ENCODE results near the gene ANKRD26. TPM values are rescaled to one million over a fixed set of nuclear protein-coding genes. Genes with fewer than 3 reads are reported as not detected.

ANKRD26 gene
- total RNA-seq, result 10.5 and 13.5 TPM in 2 replicates
- 7.4 TPM for total RNA-seq (2013)
- 0.67 and 1.3 TPM in 2 replicates for polyA plus RNA-seq
- 3.7 and 3.8 TPM in 2 replicates for polyA minus RNA-seq

- Histone ChIP-seq H3K27me3 (replicated peaks in 1 of 4; ENCODE audit: control extremely low read depth in 1 of 4, control insufficient read depth in 3 of 4, insufficient read depth in 4 of 4, low read length in 3 of 4) (no peaks in the 10 kb centered on the region), H3K9ac (ENCODE audit: low read length) (peak within 1 kb of the TSS; percentile 83), H3K9me3 (ENCODE audit: control extremely low read depth in 1 of 3, control insufficient read depth in 2 of 3, insufficient read depth in 1 of 3, low read length in 2 of 3) (no peaks in the 10 kb centered on the region), H3K79me2 (ENCODE audit: control insufficient read depth, insufficient read depth, low read length) (peaks cover 7% of the 10 kb centered on the region), H3K4me3 (ENCODE audit: control extremely low read depth in 1 of 5, extremely low read depth in 1 of 5, insufficient read depth in 1 of 5, low read depth in 2 of 5, low read length in 4 of 5) (peak within 1 kb of the TSS; percentile 73 to 92 (median 84)), H2AFZ (ENCODE audit: insufficient read depth, low read depth, low read length, poor library complexity, severe bottlenecking) (peak within 1 kb of the TSS; percentile 99), H3K4me1 (ENCODE audit: control insufficient read depth in 2 of 2, insufficient read depth in 2 of 2, low read length in 2 of 2) (peaks cover 13 to 18% of the 10 kb centered on the region in 2 donors), H3K4me2 (replicated peaks; ENCODE audit: low read depth, low read length, poor library complexity, severe bottlenecking) (peak within 1 kb of the TSS; percentile 78), H3K27ac (ENCODE audit: low read length in 2 of 2) (peak within 1 kb of the TSS; percentile 81), H4K20me1 (ENCODE audit: control insufficient read depth, insufficient read depth, low read length, poor library complexity, severe bottlenecking) (no peaks in the 10 kb centered on the region), H3K36me3 (replicated peaks in 1 of 2; ENCODE audit: control extremely low read depth in 1 of 2, control insufficient read depth in 1 of 2, extremely low read depth in 1 of 2, insufficient read depth in 2 of 2, low read length in 1 of 2) (no peaks in the 10 kb centered on the region)
- H3K4me1 Mint-ChIP-seq, result peaks cover 25% of the 10 kb centered on the region
- H3K27me3 Mint-ChIP-seq, result no peaks in the 10 kb centered on the region
- DNase-seq (peak; percentile 97), ATAC-seq (ENCODE audit: low read depth) (peak; percentile 87)
- WGBS (ENCODE audit: insufficient coverage), result under 1% methylated on average over 59 of the region's 65 CpGs
- peak within 1 kb of the TSS; percentile 86 for H3K4me3 Mint-ChIP-seq
- intact Hi-C loops (cut with micrococcal nuclease), result loop anchor here (1.0 to 5.0 kb wide), 4 partner anchors 55 to 404 kb away; partner anchors contain the start of genes ABI1, ACBD5, MASTL and RAB18
- CTCF ChIA-PET, result interaction anchor here (0.6 kb wide), 1 partner anchor 54 kb away, joined by 3 read pairs; the partner anchor contains the start of gene YME1L1
- peak within 1 kb of the TSS; percentile 97 for H3K27ac Mint-ChIP-seq
- H3K9me3 Mint-ChIP-seq (ENCODE audit: insufficient read depth), result no peaks in the 10 kb centered on the region
- no peak for TF ChIP-seq CTCF (IDR thresholded peaks at IDR 0.05)
- no peak for TF ChIP-seq EZH2 (IDR thresholded peaks at IDR 0.05; ENCODE audit: borderline replicate concordance, insufficient read depth, low read depth, low read length, poor library complexity, severe bottlenecking)
- POLR2A ChIA-PET, result interaction anchor here (0.5 to 0.6 kb wide), 2 partner anchors 52 to 54 kb away, joined by 4 read pairs; partner anchors contain the start of gene YME1L1
Measured at GRCh38 chr10:27099916-27100812, at the start of gene ANKRD26. TSS of gene ANKRD26 (minus strand) at chr10:27100494. CDS start at chr10:27100326, 168 bp downstream.

- Histone ChIP-seq H3K9me3 (ENCODE audit: control extremely low read depth in 1 of 3, control insufficient read depth in 2 of 3, insufficient read depth in 1 of 3, low read length in 2 of 3) (no peaks in the 10 kb centered on the region), H3K4me2 (replicated peaks; ENCODE audit: low read depth, low read length, poor library complexity, severe bottlenecking) (no peak overlapping the region), H3K4me3 (ENCODE audit: control extremely low read depth in 1 of 5, extremely low read depth in 1 of 5, insufficient read depth in 1 of 5, low read depth in 2 of 5, low read length in 4 of 5) (no peak overlapping the region), H3K27ac (ENCODE audit: low read length in 2 of 2) (no peak overlapping the region), H3K36me3 (replicated peaks in 1 of 2; ENCODE audit: control extremely low read depth in 1 of 2, control insufficient read depth in 1 of 2, extremely low read depth in 1 of 2, insufficient read depth in 2 of 2, low read length in 1 of 2) (peaks cover 4 to 50% of the 10 kb centered on the region in 2 experiments), H3K27me3 (replicated peaks in 1 of 4; ENCODE audit: control extremely low read depth in 1 of 4, control insufficient read depth in 3 of 4, insufficient read depth in 4 of 4, low read length in 3 of 4) (no peaks in the 10 kb centered on the region), H2AFZ (ENCODE audit: insufficient read depth, low read depth, low read length, poor library complexity, severe bottlenecking) (no peak overlapping the region), H3K4me1 (ENCODE audit: control insufficient read depth in 2 of 2, insufficient read depth in 2 of 2, low read length in 2 of 2) (peaks cover 5 to 9% of the 10 kb centered on the region in 2 donors), H4K20me1 (ENCODE audit: control insufficient read depth, insufficient read depth, low read length, poor library complexity, severe bottlenecking) (peaks cover 59% of the 10 kb centered on the region), H3K79me2 (ENCODE audit: control insufficient read depth, insufficient read depth, low read length) (peaks cover 92% of the 10 kb centered on the region), H3K9ac (ENCODE audit: low read length) (no peak overlapping the region)
- no peaks in the 10 kb centered on the region for H3K9me3 Mint-ChIP-seq (ENCODE audit: insufficient read depth)
- no peak overlapping the region for H3K27ac Mint-ChIP-seq
- no peak overlapping the region for H3K4me3 Mint-ChIP-seq
- ChIA-PET CTCF (no interaction called here), POLR2A (no interaction called here)
- DNase-seq, result no peak
- ATAC-seq (ENCODE audit: low read depth), result no peak
- TF ChIP-seq CTCF (IDR thresholded peaks at IDR 0.05) (no peak), EZH2 (IDR thresholded peaks at IDR 0.05; ENCODE audit: borderline replicate concordance, insufficient read depth, low read depth, low read length, poor library complexity, severe bottlenecking) (no peak)
- H3K27me3 Mint-ChIP-seq, result no peaks in the 10 kb centered on the region
- intact Hi-C loops (cut with micrococcal nuclease), result no loop called here
- WGBS (ENCODE audit: insufficient coverage), result 73% methylated on average over 3 of the region's 5 CpGs
- H3K4me1 Mint-ChIP-seq, result peaks cover 21% of the 10 kb centered on the region
Measured at GRCh38 chr10:27147701-27148100, 47.4 kb upstream of the ANKRD26 start.

Data from B cell (primary cell).